GM19023 (cell line): Measurements from ENCODE around the gene PURA.

Experiments used
- ATAC-seq: cut with Tn5 transposase; IDR thresholded peaks from one replicate; pipeline ENCODE4 v1.9.1; 2021; ENCODE audit warnings: mild to moderate bottlenecking, moderate library complexity; ENCODE audit not compliant: unreplicated experiment

PURA gene

GRCh38 chr5:140109759-140110645, 3.9 kb upstream of the PURA start:
- ATAC-seq: no peak

- ATAC-seq: no peak
Observed at GRCh38 chr5:140110646-140110957, 3.3 kb upstream of the PURA start.

GRCh38 chr5:140111011-140111858, 2.7 kb upstream of the PURA start:
- ATAC-seq: no peak

- ATAC-seq: no peak
Observed at GRCh38 chr5:140111859-140112551, 1.9 kb upstream of the PURA start.

- no peak for ATAC-seq
Observed at GRCh38 chr5:140112685-140113179, 1.2 kb upstream of the PURA start.

- no peak for ATAC-seq
Observed at GRCh38 chr5:140113180-140113698, 670 bp upstream of the PURA start.

GRCh38 chr5:140114341-140115185, 654 bp downstream of the PURA start:
- ATAC-seq: peak; percentile 34

- ATAC-seq: no peak
Observed at GRCh38 chr5:140115186-140115500, 1.2 kb downstream of the PURA start.

- no peak for ATAC-seq
Observed at GRCh38 chr5:140116716-140117115, 2.8 kb downstream of the PURA start.

- no peak for ATAC-seq
Observed at GRCh38 chr5:140117523-140117922, 3.6 kb downstream of the PURA start.

- no peak for ATAC-seq
Observed at GRCh38 chr5:140118302-140118936, 4.5 kb downstream of the PURA start.

GRCh38 chr5:140125637-140126036, 11.7 kb downstream of the PURA start, which contains the start of gene IGIP:
IGIP (plus strand) TSS chr5:140125937; CDS start chr5:140128477, 2,540 bp downstream.
- no peak for ATAC-seq

- no peak for ATAC-seq
Observed at GRCh38 chr5:140126315-140127012, 12.6 kb downstream of the PURA start.

- no peak for ATAC-seq
Observed at GRCh38 chr5:140128376-140128775, 14.5 kb downstream of the PURA start.

GRCh38 chr5:140130949-140131733, 17.2 kb downstream of the PURA start:
- ATAC-seq: no peak

- no peak for ATAC-seq
Observed at GRCh38 chr5:140131967-140132409, 18.1 kb downstream of the PURA start.

GRCh38 chr5:140133514-140134167, 19.7 kb downstream of the PURA start:
- ATAC-seq: no peak
